Upper lobe of left lung (tissue), 4 donors: ENCODE data around the gene RAB30.

Experiments
- CTCF ChIP-seq, 6 experiments: fragments of 450-650 bp in 4 of 6; fragments of 200-600 bp in 2 of 6; sonication (generic) in 2 of 6; IDR thresholded peaks; one replicate each; pipeline ENCODE4 v1.5.1; 2016 to 2019; ENCODE audit warnings: antibody characterized with exemption in 6 of 6
- EP300 ChIP-seq, 4 donors: sonication (generic); formaldehyde crosslinking; IDR thresholded peaks; one replicate each; pipeline ENCODE4 v1.5.1; 2017; ENCODE audit warnings: antibody characterized with exemption in 4 of 4, control low read depth in 2 of 4

GRCh38 chr11:82959987-82960778 is 111.5 kb downstream of the RAB30 start:
- TF ChIP-seq CTCF (IDR thresholded peaks at IDR 0.05), result no peak
- no peak for TF ChIP-seq EP300 (IDR thresholded peaks at IDR 0.05)
